ENCODE measurements around the gene ARHGAP22.

DNA sequence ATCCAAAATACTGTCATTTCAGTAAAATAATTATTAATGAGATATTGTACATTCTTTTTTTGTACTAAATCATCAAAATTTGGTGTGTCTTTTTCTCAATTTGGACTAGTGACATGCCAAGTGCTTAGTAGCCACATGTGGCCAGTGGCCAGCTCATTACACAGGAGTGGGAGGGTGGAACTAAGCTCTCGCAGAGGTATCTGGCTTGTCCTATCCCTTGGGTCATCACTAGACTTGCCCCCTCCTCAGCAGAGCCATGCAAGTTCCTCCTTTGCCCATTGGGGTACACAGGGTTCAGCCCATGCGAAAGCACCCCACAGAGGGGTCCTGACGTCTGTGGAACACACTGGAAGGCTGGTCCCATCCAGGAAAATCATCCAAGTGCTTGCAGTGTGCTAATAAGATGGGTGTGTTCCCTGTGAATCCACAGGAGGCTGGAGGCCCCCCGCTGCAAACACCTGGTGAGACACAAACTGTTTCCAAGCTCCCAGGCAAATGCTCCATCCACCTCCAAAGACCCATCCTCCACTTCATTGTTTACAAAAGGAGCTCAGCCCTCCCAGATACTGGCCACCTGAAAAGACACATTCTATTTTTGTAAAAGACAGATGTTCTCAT lies 1.3 kb downstream of the ARHGAP22 start:
- TF ChIP-seq, protein P1, sequence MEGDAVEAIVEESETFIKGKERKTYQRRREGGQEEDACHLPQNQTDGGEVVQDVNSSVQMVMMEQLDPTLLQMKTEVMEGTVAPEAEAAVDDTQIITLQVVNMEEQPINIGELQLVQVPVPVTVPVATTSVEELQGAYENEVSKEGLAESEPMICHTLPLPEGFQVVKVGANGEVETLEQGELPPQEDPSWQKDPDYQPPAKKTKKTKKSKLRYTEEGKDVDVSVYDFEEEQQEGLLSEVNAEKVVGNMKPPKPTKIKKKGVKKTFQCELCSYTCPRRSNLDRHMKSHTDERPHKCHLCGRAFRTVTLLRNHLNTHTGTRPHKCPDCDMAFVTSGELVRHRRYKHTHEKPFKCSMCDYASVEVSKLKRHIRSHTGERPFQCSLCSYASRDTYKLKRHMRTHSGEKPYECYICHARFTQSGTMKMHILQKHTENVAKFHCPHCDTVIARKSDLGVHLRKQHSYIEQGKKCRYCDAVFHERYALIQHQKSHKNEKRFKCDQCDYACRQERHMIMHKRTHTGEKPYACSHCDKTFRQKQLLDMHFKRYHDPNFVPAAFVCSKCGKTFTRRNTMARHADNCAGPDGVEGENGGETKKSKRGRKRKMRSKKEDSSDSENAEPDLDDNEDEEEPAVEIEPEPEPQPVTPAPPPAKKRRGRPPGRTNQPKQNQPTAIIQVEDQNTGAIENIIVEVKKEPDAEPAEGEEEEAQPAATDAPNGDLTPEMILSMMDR (IDR thresholded peaks at IDR 0.05), result no peak
- no peak for TF ChIP-seq POLR2A (IDR thresholded peaks at IDR 0.05)
